ENCODE results near the gene PCOLCE2.
A peak's percentile ranks its signal among the peaks of the same experiment; 100 is the strongest.

The PCOLCE2 gene

GRCh38 chr3:142892714-142893113, 3.8 kb upstream of the PCOLCE2 start:
- H3K27ac ChIP-seq: no peak overlapping the region
- H3K4me1 ChIP-seq (ENCODE audit: control insufficient read depth in 1 of 2, insufficient read depth in 1 of 2, low read depth in 1 of 2, low read length in 1 of 2): peaks cover 14 to 16% of the 10 kb centered on the region in 2 experiments
- H3K27me3 ChIP-seq: peaks cover 32% of the 10 kb centered on the region
- TF ChIP-seq, protein P1, sequence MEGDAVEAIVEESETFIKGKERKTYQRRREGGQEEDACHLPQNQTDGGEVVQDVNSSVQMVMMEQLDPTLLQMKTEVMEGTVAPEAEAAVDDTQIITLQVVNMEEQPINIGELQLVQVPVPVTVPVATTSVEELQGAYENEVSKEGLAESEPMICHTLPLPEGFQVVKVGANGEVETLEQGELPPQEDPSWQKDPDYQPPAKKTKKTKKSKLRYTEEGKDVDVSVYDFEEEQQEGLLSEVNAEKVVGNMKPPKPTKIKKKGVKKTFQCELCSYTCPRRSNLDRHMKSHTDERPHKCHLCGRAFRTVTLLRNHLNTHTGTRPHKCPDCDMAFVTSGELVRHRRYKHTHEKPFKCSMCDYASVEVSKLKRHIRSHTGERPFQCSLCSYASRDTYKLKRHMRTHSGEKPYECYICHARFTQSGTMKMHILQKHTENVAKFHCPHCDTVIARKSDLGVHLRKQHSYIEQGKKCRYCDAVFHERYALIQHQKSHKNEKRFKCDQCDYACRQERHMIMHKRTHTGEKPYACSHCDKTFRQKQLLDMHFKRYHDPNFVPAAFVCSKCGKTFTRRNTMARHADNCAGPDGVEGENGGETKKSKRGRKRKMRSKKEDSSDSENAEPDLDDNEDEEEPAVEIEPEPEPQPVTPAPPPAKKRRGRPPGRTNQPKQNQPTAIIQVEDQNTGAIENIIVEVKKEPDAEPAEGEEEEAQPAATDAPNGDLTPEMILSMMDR (IDR thresholded peaks at IDR 0.05): no peak
- no peaks in the 10 kb centered on the region for H3K9me3 ChIP-seq
- no peaks in the 10 kb centered on the region for H3K36me3 ChIP-seq
- H3K4me3 ChIP-seq (ENCODE audit: low read depth in 1 of 2, low read length in 1 of 2): no peak overlapping the region

GRCh38 chr3:142890592-142890991, 1.7 kb upstream of the PCOLCE2 start:
- H3K27ac ChIP-seq: no peak overlapping the region
- no peaks in the 10 kb centered on the region for H3K36me3 ChIP-seq
- TF ChIP-seq, protein P1 (IDR thresholded peaks at IDR 0.05): no peak
- H3K4me1 ChIP-seq (ENCODE audit: control insufficient read depth in 1 of 2, insufficient read depth in 1 of 2, low read depth in 1 of 2, low read length in 1 of 2): peaks cover 14 to 17% of the 10 kb centered on the region in 2 experiments
- H3K27me3 ChIP-seq: peaks cover 35% of the 10 kb centered on the region
- no peaks in the 10 kb centered on the region for H3K9me3 ChIP-seq
- H3K4me3 ChIP-seq (ENCODE audit: low read depth in 1 of 2, low read length in 1 of 2): no peak overlapping the region

DNA sequence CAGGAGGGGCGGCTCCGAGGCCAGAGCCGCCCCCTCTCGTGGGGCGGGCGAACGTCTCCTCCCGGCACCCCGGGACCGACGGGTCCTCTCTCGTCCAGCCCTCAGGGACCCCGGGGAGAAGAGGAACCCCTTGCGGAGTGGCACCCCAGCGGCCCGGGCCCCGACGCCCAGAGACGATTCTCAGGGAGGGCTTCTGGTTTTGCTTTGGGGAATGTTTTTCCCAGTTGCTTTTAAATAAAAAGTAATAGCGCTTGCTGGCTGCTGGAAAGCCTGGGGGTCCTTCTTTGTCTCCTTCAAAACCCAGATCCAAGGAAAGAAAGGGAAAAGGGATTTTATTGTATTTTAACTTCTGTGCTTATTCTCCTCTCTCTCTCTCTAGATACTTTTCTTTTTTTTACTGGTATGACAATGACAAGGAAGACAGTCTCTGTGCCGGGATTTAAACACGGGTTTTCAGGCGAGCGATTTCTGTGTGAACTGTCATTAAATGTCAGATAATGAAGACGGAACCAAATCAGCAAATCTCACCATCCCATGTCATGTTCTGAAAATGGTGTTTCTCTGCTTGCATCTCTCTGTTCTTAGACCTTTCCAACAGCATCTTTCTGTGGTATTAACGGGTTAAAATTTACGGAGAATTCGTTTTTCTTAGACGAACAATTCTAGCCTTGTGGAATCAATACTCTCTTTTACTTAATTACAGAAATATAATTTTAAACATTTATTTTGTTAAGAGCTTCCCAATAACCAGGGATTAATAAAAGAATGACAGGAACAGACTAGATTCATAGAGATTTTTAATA, 530 bp upstream of the PCOLCE2 start:
- TF ChIP-seq, protein P1 (IDR thresholded peaks at IDR 0.05): no peak
- Histone ChIP-seq H3K9me3 (no peaks in the 10 kb centered on the region), H3K27me3 (peaks cover 35% of the 10 kb centered on the region), H3K4me3 (ENCODE audit: low read depth in 1 of 2, low read length in 1 of 2) (peak overlapping the region; percentile 49 to 64), H3K36me3 (no peaks in the 10 kb centered on the region), H3K4me1 (ENCODE audit: control insufficient read depth in 1 of 2, insufficient read depth in 1 of 2, low read depth in 1 of 2, low read length in 1 of 2) (peaks cover 14 to 20% of the 10 kb centered on the region in 2 experiments), H3K27ac (no peak overlapping the region)

GRCh38 chr3:142888099-142888480, 793 bp downstream of the PCOLCE2 start:
- Histone ChIP-seq H3K4me3 (ENCODE audit: low read depth in 1 of 2, low read length in 1 of 2) (peak overlapping the region; percentile 49 to 64), H3K4me1 (ENCODE audit: control insufficient read depth in 1 of 2, insufficient read depth in 1 of 2, low read depth in 1 of 2, low read length in 1 of 2) (peaks cover 14 to 20% of the 10 kb centered on the region in 2 experiments), H3K9me3 (no peaks in the 10 kb centered on the region), H3K27ac (no peak overlapping the region), H3K36me3 (no peaks in the 10 kb centered on the region), H3K27me3 (peaks cover 35% of the 10 kb centered on the region)
- TF ChIP-seq, protein P1 (IDR thresholded peaks at IDR 0.05): no peak

DNA sequence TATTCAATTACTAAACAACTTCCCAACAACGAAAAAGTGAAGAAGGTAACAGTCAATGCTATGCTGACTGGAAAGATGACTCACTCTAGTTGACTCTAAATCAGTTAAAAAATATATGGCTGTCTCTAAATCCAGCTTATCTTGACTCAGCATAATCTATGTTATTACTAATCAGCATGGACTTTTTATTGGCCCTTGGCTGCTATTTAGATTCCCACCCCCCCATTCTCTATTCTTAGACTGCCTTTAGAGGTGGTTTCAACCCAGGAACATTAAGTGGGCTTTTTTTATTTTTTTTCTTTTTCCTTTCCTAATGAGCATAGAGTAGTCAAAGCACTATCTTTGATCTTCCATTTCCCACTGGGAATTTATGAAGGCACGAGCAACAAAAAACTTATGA, 1.9 kb downstream of the PCOLCE2 start:
- no peaks in the 10 kb centered on the region for H3K36me3 ChIP-seq

More for the DNA sequence above, 1.9 kb downstream of the PCOLCE2 start:
- TF ChIP-seq, protein P1 (IDR thresholded peaks at IDR 0.05): no peak
- no peak overlapping the region for H3K27ac ChIP-seq
- no peaks in the 10 kb centered on the region for H3K9me3 ChIP-seq
- H3K4me1 ChIP-seq (ENCODE audit: control insufficient read depth in 1 of 2, insufficient read depth in 1 of 2, low read depth in 1 of 2, low read length in 1 of 2): peaks cover 14 to 20% of the 10 kb centered on the region in 2 experiments
- peaks cover 35% of the 10 kb centered on the region for H3K27me3 ChIP-seq
- no peak overlapping the region for H3K4me3 ChIP-seq (ENCODE audit: low read depth in 1 of 2, low read length in 1 of 2)

Data from neutrophil (primary cell).